ENCODE results near the gene PSEN1. TPM values are rescaled to one million over a fixed set of nuclear protein-coding genes. Genes with fewer than 3 reads are reported as not detected.
"Not testable (repeated sequence)": the region's sequence is repeated elsewhere in the genome, so short reads cannot be mapped to it uniquely, and the experiment has no call there.

PSEN1 gene
- total RNA-seq, 4 donors from 2014 or later = 40.1 to 54.6 (median 45.9) TPM

- no peaks in the 10 kb centered on the region for H3K27me3 ChIP-seq
- no peak for TF ChIP-seq POLR2AphosphoS5 (IDR thresholded peaks at IDR 0.05)
- TF ChIP-seq EP300 (IDR thresholded peaks at IDR 0.05) = no peak
- TF ChIP-seq POLR2A (IDR thresholded peaks at IDR 0.05) = no peak
- no peak for TF ChIP-seq CTCF (IDR thresholded peaks at IDR 0.05)
- WGBS, 2 donors (ENCODE audit: low coverage in 1 of 2) = 64 to 70% methylated on average over 1 to 2 of the region's 4 CpGs
- no peak overlapping the region for H3K27ac ChIP-seq
- no peak overlapping the region for H3K4me3 ChIP-seq
- H3K4me1 ChIP-seq = no peaks in the 10 kb centered on the region
- H3K36me3 ChIP-seq = peaks cover 0 to 89% of the 10 kb centered on the region in 2 donors
- no peaks in the 10 kb centered on the region for H3K9me3 ChIP-seq
- ATAC-seq = no peak
Measured at GRCh38 chr14:73167727-73168126, 31.4 kb downstream of the PSEN1 start.

GRCh38 chr14:73168274-73168673, 32.0 kb downstream of the PSEN1 start:
- no peak overlapping the region for H3K27ac ChIP-seq
- no peaks in the 10 kb centered on the region for H3K9me3 ChIP-seq
- no peak overlapping the region for H3K4me3 ChIP-seq
- no peak for TF ChIP-seq EP300 (IDR thresholded peaks at IDR 0.05)
- TF ChIP-seq CTCF (IDR thresholded peaks at IDR 0.05) = no peak
- no peak for TF ChIP-seq POLR2AphosphoS5 (IDR thresholded peaks at IDR 0.05)
- no peak for TF ChIP-seq POLR2A (IDR thresholded peaks at IDR 0.05)
- no peak for ATAC-seq
- H3K4me1 ChIP-seq = no peaks in the 10 kb centered on the region
- peaks cover 0 to 89% of the 10 kb centered on the region in 2 donors for H3K36me3 ChIP-seq
- H3K27me3 ChIP-seq = no peaks in the 10 kb centered on the region
- 45 to 85% methylated on average over 3 to 9 of the region's 9 CpGs for WGBS, 2 donors (ENCODE audit: low coverage in 1 of 2)

- H3K27ac ChIP-seq = no peak overlapping the region
- H3K9me3 ChIP-seq = no peaks in the 10 kb centered on the region
- H3K4me3 ChIP-seq = no peak overlapping the region
- TF ChIP-seq POLR2A (IDR thresholded peaks at IDR 0.05) (no peak), POLR2AphosphoS5 (IDR thresholded peaks at IDR 0.05) (no peak), CTCF (IDR thresholded peaks at IDR 0.05) (no peak), EP300 (IDR thresholded peaks at IDR 0.05) (no peak)
- no peaks in the 10 kb centered on the region for H3K4me1 ChIP-seq
- ATAC-seq = no peak
- 86 to 87% methylated on average over 11 to 14 of the region's 14 CpGs for WGBS, 2 donors (ENCODE audit: low coverage in 1 of 2)
- H3K36me3 ChIP-seq = peaks cover 0 to 90% of the 10 kb centered on the region in 2 donors
- no peaks in the 10 kb centered on the region for H3K27me3 ChIP-seq
Measured at GRCh38 chr14:73168691-73169090, 32.4 kb downstream of the PSEN1 start.

GRCh38 chr14:73169855-73170254, 33.5 kb downstream of the PSEN1 start:
- not testable (repeated sequence) for H3K9me3 ChIP-seq, H3K4me1 ChIP-seq, ATAC-seq, H3K4me3 ChIP-seq, H3K27ac ChIP-seq, H3K27me3 ChIP-seq
- peaks cover 0 to 93% of the 10 kb centered on the region in 2 donors for H3K36me3 ChIP-seq
- WGBS, 2 donors (ENCODE audit: low coverage in 1 of 2) = 85 to 92% methylated on average over 2 to 5 of the region's 6 CpGs

GRCh38 chr14:73170686-73171085, 34.4 kb downstream of the PSEN1 start:
- H3K4me1 ChIP-seq = no peaks in the 10 kb centered on the region
- H3K27ac ChIP-seq = no peak overlapping the region
- no peak overlapping the region for H3K4me3 ChIP-seq
- WGBS, 2 donors (ENCODE audit: low coverage in 1 of 2) = 82 to 85% methylated on average over 10 to 11 of the region's 11 CpGs
- no peaks in the 10 kb centered on the region for H3K27me3 ChIP-seq
- H3K9me3 ChIP-seq = no peaks in the 10 kb centered on the region
- peaks cover 0 to 93% of the 10 kb centered on the region in 2 donors for H3K36me3 ChIP-seq
- TF ChIP-seq POLR2AphosphoS5 (IDR thresholded peaks at IDR 0.05) (no peak), POLR2A (IDR thresholded peaks at IDR 0.05) (no peak), CTCF (IDR thresholded peaks at IDR 0.05) (no peak), EP300 (IDR thresholded peaks at IDR 0.05) (no peak)
- ATAC-seq = no peak

Data from gastroesophageal sphincter (tissue), 4 donors.